Thyroid gland (tissue), 4 donors: Measurements from ENCODE around the gene FGGY.

Experiments
- CTCF ChIP-seq, 6 experiments: fragments of 200-600 bp in 3 of 6; fragments of 450-650 bp in 3 of 6; sonication (generic) in 3 of 6; IDR thresholded peaks; one replicate each; pipeline ENCODE4 v1.5.1; 2016 to 2019; ENCODE audit warnings: antibody characterized with exemption in 6 of 6, mild to moderate bottlenecking in 2 of 6, inconsistent platforms in 1 of 6, moderate library complexity in 1 of 6
- POLR2A ChIP-seq, 2 donors: fragments of 450-650 bp; IDR thresholded peaks; one replicate each; pipeline ENCODE4 v1.6.1; 2017; ENCODE audit warnings: antibody characterized with exemption in 2 of 2, mild to moderate bottlenecking in 2 of 2, moderate library complexity in 1 of 2

GRCh38 chr1:59738591-59739015 lies 441.7 kb downstream of the FGGY start:
- TF ChIP-seq CTCF (IDR thresholded peaks at IDR 0.05), result no peak
- no peak for TF ChIP-seq POLR2A (IDR thresholded peaks at IDR 0.05)
